OCI-M2 (cell line): ENCODE measurements around the gene SLC13A4.
"Not testable (repeated sequence)": the region's sequence is repeated elsewhere in the genome, so short reads cannot be mapped to it uniquely, and the experiment has no call there.

ENCODE experiments used
- DNase-seq: peaks from one replicate; lab custom pipeline; 2025; ENCODE audit not compliant: unreplicated experiment; lab: John Stamatoyannopoulos, UW

The SLC13A4 gene

GRCh38 chr7:135728136-135728669, at the start of gene SLC13A4:
TSS of gene SLC13A4 (minus strand) at chr7:135728186. CDS start at chr7:135727496, 690 bp downstream.
- no peak for DNase-seq

GRCh38 chr7:135775915-135776314, 47.9 kb upstream of the SLC13A4 start:
- DNase-seq = not testable (repeated sequence)

GRCh38 chr7:135775230-135775629, 47.2 kb upstream of the SLC13A4 start:
- DNase-seq = no peak

- DNase-seq = no peak
Measured at GRCh38 chr7:135774284-135774683, 46.3 kb upstream of the SLC13A4 start.

- DNase-seq = no peak
Measured at GRCh38 chr7:135773464-135773863, 45.5 kb upstream of the SLC13A4 start.

GRCh38 chr7:135772639-135773222, 44.7 kb upstream of the SLC13A4 start:
- DNase-seq = no peak

GRCh38 chr7:135771961-135772638, 44.1 kb upstream of the SLC13A4 start:
- no peak for DNase-seq

- no peak for DNase-seq
Measured at GRCh38 chr7:135771051-135771450, 43.1 kb upstream of the SLC13A4 start.

- no peak for DNase-seq
Measured at GRCh38 chr7:135770139-135770710, 42.2 kb upstream of the SLC13A4 start.

- no peak for DNase-seq
Measured at GRCh38 chr7:135769005-135769802, 41.2 kb upstream of the SLC13A4 start.

GRCh38 chr7:135768467-135768866, 40.5 kb upstream of the SLC13A4 start:
- no peak for DNase-seq

GRCh38 chr7:135768064-135768463, 40.1 kb upstream of the SLC13A4 start:
- DNase-seq = no peak

GRCh38 chr7:135763261-135763660, 35.3 kb upstream of the SLC13A4 start:
- no peak for DNase-seq

- no peak for DNase-seq
Measured at GRCh38 chr7:135761751-135762488, 33.9 kb upstream of the SLC13A4 start.

GRCh38 chr7:135759532-135759931, 31.5 kb upstream of the SLC13A4 start:
- DNase-seq = no peak

- no peak for DNase-seq
Measured at GRCh38 chr7:135758531-135758932, 30.5 kb upstream of the SLC13A4 start.

- DNase-seq = no peak
Measured at GRCh38 chr7:135757719-135758411, 29.9 kb upstream of the SLC13A4 start.

- no peak for DNase-seq
Measured at GRCh38 chr7:135756191-135756590, 28.2 kb upstream of the SLC13A4 start.

GRCh38 chr7:135755351-135755753, 27.4 kb upstream of the SLC13A4 start:
- no peak for DNase-seq
